HEK293 (cell line): ENCODE results near the gene RSPH3.
A peak's percentile ranks its signal among the peaks of the same experiment; 100 is the strongest.

Experiments
- CTCF ChIP-seq: fragments of 450-650 bp; formaldehyde crosslinking; IDR thresholded peaks from 2 replicates; pipeline ENCODE4 v1.5.1; 2016; ENCODE audit warnings: missing biosample characterization, missing genetic modification characterization
- GLI4 ChIP-seq: fragments of 450-650 bp; formaldehyde crosslinking; IDR thresholded peaks from 2 replicates; pipeline ENCODE4 v1.5.1; 2016; ENCODE audit warnings: missing biosample characterization, missing genetic modification characterization
- GLIS1 ChIP-seq: fragments of 450-650 bp; formaldehyde crosslinking; IDR thresholded peaks from 2 replicates; pipeline ENCODE4 v1.5.1; 2016; ENCODE audit warnings: missing biosample characterization, missing genetic modification characterization
- KLF8 ChIP-seq: fragments of 450-650 bp; formaldehyde crosslinking; IDR thresholded peaks from 2 replicates; pipeline ENCODE4 v1.5.1; 2016; ENCODE audit warnings: missing biosample characterization, missing genetic modification characterization
- OSR2 ChIP-seq: fragments of 450-650 bp; formaldehyde crosslinking; IDR thresholded peaks from 2 replicates; pipeline ENCODE4 v1.5.1; 2016; ENCODE audit warnings: missing biosample characterization, missing genetic modification characterization
- PBX3 ChIP-seq: sonication (generic); formaldehyde crosslinking; IDR thresholded peaks from 2 replicates; pipeline ENCODE4 v1.8.1; 2022; ENCODE audit warnings: mild to moderate bottlenecking, moderate library complexity, missing genetic modification reagents
- PRDM1 ChIP-seq: fragments of 450-650 bp; formaldehyde crosslinking; IDR thresholded peaks from 2 replicates; pipeline ENCODE4; 2016; ENCODE audit warnings: missing biosample characterization, missing genetic modification characterization
- SALL2 ChIP-seq: fragments of 450-650 bp; formaldehyde crosslinking; IDR thresholded peaks from 2 replicates; pipeline ENCODE4 v1.5.0; 2017; ENCODE audit warnings: missing biosample characterization, mild to moderate bottlenecking, missing genetic modification characterization, borderline replicate concordance
- SP3 ChIP-seq: fragments of 450-650 bp; formaldehyde crosslinking; IDR thresholded peaks from 2 replicates; pipeline ENCODE4 v1.5.1; 2016; ENCODE audit warnings: missing biosample characterization, missing genetic modification characterization
- TRIM28 ChIP-seq: IDR thresholded peaks from 2 replicates; pipeline ENCODE4 v1.6.1; 2011; ENCODE audit warnings: low read length, control low read depth, borderline replicate concordance
- ZBTB1 ChIP-seq: fragments of 450-650 bp; formaldehyde crosslinking; IDR thresholded peaks from 2 replicates; pipeline ENCODE4 v1.5.1; 2016; ENCODE audit warnings: missing biosample characterization, missing genetic modification characterization
- ZBTB20 ChIP-seq: fragments of 450-650 bp; formaldehyde crosslinking; IDR thresholded peaks from 2 replicates; pipeline ENCODE4 v1.5.1; 2016; ENCODE audit warnings: missing biosample characterization, missing genetic modification characterization
- ZBTB21 ChIP-seq: fragments of 450-650 bp; formaldehyde crosslinking; IDR thresholded peaks from 2 replicates; pipeline ENCODE4 v1.5.1; 2017; ENCODE audit warnings: missing biosample characterization, missing genetic modification characterization
- ZEB2 ChIP-seq: fragments of 450-650 bp; formaldehyde crosslinking; IDR thresholded peaks from 2 replicates; pipeline ENCODE4 v1.5.1; 2016; ENCODE audit warnings: missing biosample characterization, missing genetic modification characterization
- ZNF10 ChIP-seq: fragments of 450-650 bp; formaldehyde crosslinking; IDR thresholded peaks from 2 replicates; pipeline ENCODE4 v1.5.1; 2017; ENCODE audit warnings: missing biosample characterization, missing genetic modification characterization
- ZNF114 ChIP-seq: fragments of 450-650 bp; formaldehyde crosslinking; IDR thresholded peaks from 2 replicates; pipeline ENCODE4 v1.5.0; 2017; ENCODE audit warnings: missing biosample characterization, missing genetic modification characterization
- ZNF140 ChIP-seq: fragments of 450-650 bp; formaldehyde crosslinking; IDR thresholded peaks from 2 replicates; pipeline ENCODE4 v1.5.1; 2016; ENCODE audit warnings: missing biosample characterization, missing genetic modification characterization
- ZNF155 ChIP-seq: fragments of 450-650 bp; formaldehyde crosslinking; IDR thresholded peaks from 2 replicates; pipeline ENCODE4 v1.5.1; 2016; ENCODE audit warnings: missing biosample characterization, missing genetic modification characterization
- ZNF2 ChIP-seq: fragments of 450-650 bp; formaldehyde crosslinking; IDR thresholded peaks from 2 replicates; pipeline ENCODE4 v1.5.1; 2016; ENCODE audit warnings: missing biosample characterization, missing genetic modification characterization
- ZNF350 ChIP-seq: fragments of 450-650 bp; formaldehyde crosslinking; IDR thresholded peaks from 2 replicates; pipeline ENCODE4 v1.5.0; 2017; ENCODE audit warnings: missing biosample characterization, mild to moderate bottlenecking, missing genetic modification characterization
- ZNF423 ChIP-seq: fragments of 450-650 bp; formaldehyde crosslinking; IDR thresholded peaks from 2 replicates; pipeline ENCODE4 v1.5.1; 2016; ENCODE audit warnings: missing biosample characterization, missing genetic modification characterization
- ZNF544 ChIP-seq: fragments of 450-650 bp; formaldehyde crosslinking; IDR thresholded peaks from 2 replicates; pipeline ENCODE4 v1.5.0; 2017; ENCODE audit warnings: missing biosample characterization, missing genetic modification characterization
- ZNF585B ChIP-seq: fragments of 450-650 bp; formaldehyde crosslinking; IDR thresholded peaks from 2 replicates; pipeline ENCODE4 v1.5.1; 2016; ENCODE audit warnings: missing biosample characterization, missing genetic modification characterization
- ZNF629 ChIP-seq: fragments of 450-650 bp; formaldehyde crosslinking; IDR thresholded peaks from 2 replicates; pipeline ENCODE4 v1.5.1; 2017; ENCODE audit warnings: missing biosample characterization, missing genetic modification characterization
- ZNF658 ChIP-seq: fragments of 450-650 bp; formaldehyde crosslinking; IDR thresholded peaks from 2 replicates; pipeline ENCODE4; 2016; ENCODE audit warnings: missing biosample characterization, missing genetic modification characterization
- ZNF670 ChIP-seq: fragments of 450-650 bp; formaldehyde crosslinking; IDR thresholded peaks from 2 replicates; pipeline ENCODE4 v1.5.1; 2016; ENCODE audit warnings: missing biosample characterization, missing genetic modification characterization, low read depth
- ZNF747 ChIP-seq: fragments of 450-650 bp; formaldehyde crosslinking; IDR thresholded peaks from 2 replicates; pipeline ENCODE4 v1.5.1; 2016; ENCODE audit warnings: missing biosample characterization, missing genetic modification characterization
- ZNF777 ChIP-seq: fragments of 450-650 bp; formaldehyde crosslinking; IDR thresholded peaks from 2 replicates; pipeline ENCODE4 v1.5.1; 2017; ENCODE audit warnings: missing biosample characterization, missing genetic modification characterization, borderline replicate concordance
- ZNF837 ChIP-seq: fragments of 450-650 bp; formaldehyde crosslinking; IDR thresholded peaks from 2 replicates; pipeline ENCODE4 v1.5.1; 2016; ENCODE audit warnings: missing biosample characterization, missing genetic modification characterization
- ZSCAN23 ChIP-seq: fragments of 450-650 bp; formaldehyde crosslinking; IDR thresholded peaks from 2 replicates; pipeline ENCODE4 v1.5.1; 2016; ENCODE audit warnings: missing biosample characterization, missing genetic modification characterization
- ZSCAN30 ChIP-seq: fragments of 450-650 bp; IDR thresholded peaks from 2 replicates; pipeline ENCODE4 v1.5.1; 2018; ENCODE audit warnings: missing biosample characterization, mild to moderate bottlenecking, missing genetic modification characterization, moderate library complexity
- TF ChIP-seq, protein P1 (sequence below): fragments of 450-650 bp; formaldehyde crosslinking; IDR thresholded peaks from 2 replicates; pipeline ENCODE4 v1.5.1; 2016; ENCODE audit warnings: missing biosample characterization, missing genetic modification characterization
- TF ChIP-seq, protein P2 (sequence below): fragments of 450-650 bp; formaldehyde crosslinking; IDR thresholded peaks from 2 replicates; pipeline ENCODE4 v1.5.1; 2017; ENCODE audit warnings: missing biosample characterization, missing genetic modification characterization
- TF ChIP-seq, protein P3 (sequence below): fragments of 450-650 bp; formaldehyde crosslinking; IDR thresholded peaks from 2 replicates; pipeline ENCODE4 v1.5.1; 2017; ENCODE audit warnings: missing biosample characterization, missing genetic modification characterization

The RSPH3 gene

DNA sequence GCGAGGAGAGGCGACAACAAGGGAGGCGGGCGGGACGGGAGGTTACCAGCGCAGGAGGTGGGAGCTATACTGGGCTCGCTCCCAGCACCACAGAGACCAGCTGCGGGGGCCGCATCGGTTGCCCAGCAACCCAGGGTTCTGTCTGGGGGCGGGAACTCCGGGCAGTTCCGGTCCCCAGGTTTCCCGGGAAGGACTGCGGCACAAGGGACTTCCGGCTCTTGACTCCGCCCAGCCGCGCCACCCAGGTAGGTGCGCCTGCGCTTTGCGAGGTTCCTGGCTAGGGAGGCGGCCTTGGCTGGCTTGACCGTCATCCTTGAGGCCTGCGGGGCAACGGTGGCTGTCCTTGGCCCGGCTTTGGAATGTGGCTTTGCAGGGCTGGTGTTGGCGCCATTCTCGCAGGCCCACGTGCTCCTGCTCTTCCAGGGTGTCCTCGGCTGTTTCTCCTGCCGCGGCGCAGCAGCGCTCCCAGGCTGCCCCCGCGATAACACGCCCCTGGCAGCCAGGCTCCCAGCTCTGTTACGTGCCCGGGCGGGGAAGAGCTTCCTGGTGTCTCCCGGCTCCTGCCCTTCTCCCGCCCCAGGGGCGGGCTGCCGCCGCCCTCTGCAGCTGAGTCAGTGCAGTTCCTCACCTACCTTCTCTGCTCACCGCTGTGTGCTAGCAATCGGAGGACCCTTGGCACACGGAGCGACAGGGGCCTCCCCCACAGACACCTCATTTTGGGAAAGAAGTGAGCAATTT lies at the start of gene RSPH3 (continued):
- TF ChIP-seq OSR2 (peak; percentile 80), ZNF423 (tag by site-specific recombination) (peak; percentile 51), SALL2 (no peak), CTCF (peak; percentile 84), KLF8 (peak; percentile 99), ZBTB20 (tag by site-specific recombination) (peak; percentile 92), TRIM28 (peak; percentile 68; the same call in 1 of the 2 replicates), ZNF10 (0 out of 2 replicates have a peak, but pooled peaks have one; percentile 14), ZNF350 (tag by site-specific recombination) (no peak), ZSCAN23 (peak; percentile 86; the same call in 1 of the 2 replicates), ZNF777 (tag by site-specific recombination) (no peak), ZBTB21 (no peak), ZNF629 (peak; percentile 87), PRDM1 (no peak), ZNF658 (tag by site-specific recombination) (no peak), GLIS1 (peak; percentile 72), PBX3 (CRISPR knock-in tag) (peak; percentile 94), ZNF140 (tag by site-specific recombination) (no peak), ZBTB1 (tag by site-specific recombination) (no peak), ZEB2 (tag by site-specific recombination) (peak; percentile 96), ZNF837 (no peak), SP3 (tag by site-specific recombination) (peak; percentile 91), ZNF155 (no peak), ZNF747 (no peak), ZNF585B (tag by site-specific recombination) (no peak), ZNF2 (tag by site-specific recombination) (peak; percentile 94), ZNF544 (tag by site-specific recombination) (no peak), ZNF670 (tag by site-specific recombination) (no peak), ZSCAN30 (peak; percentile 97), ZNF114 (tag by site-specific recombination) (no peak), GLI4 (tag by site-specific recombination) (0 out of 2 replicates have a peak, but pooled peaks have one; percentile 67)
- TF ChIP-seq, protein P1, sequence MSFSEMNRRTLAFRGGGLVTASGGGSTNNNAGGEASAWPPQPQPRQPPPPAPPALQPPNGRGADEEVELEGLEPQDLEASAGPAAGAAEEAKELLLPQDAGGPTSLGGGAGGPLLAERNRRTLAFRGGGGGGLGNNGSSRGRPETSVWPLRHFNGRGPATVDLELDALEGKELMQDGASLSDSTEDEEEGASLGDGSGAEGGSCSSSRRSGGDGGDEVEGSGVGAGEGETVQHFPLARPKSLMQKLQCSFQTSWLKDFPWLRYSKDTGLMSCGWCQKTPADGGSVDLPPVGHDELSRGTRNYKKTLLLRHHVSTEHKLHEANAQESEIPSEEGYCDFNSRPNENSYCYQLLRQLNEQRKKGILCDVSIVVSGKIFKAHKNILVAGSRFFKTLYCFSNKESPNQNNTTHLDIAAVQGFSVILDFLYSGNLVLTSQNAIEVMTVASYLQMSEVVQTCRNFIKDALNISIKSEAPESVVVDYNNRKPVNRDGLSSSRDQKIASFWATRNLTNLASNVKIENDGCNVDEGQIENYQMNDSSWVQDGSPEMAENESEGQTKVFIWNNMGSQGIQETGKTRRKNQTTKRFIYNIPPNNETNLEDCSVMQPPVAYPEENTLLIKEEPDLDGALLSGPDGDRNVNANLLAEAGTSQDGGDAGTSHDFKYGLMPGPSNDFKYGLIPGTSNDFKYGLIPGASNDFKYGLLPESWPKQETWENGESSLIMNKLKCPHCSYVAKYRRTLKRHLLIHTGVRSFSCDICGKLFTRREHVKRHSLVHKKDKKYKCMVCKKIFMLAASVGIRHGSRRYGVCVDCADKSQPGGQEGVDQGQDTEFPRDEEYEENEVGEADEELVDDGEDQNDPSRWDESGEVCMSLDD (tag by site-specific recombination), result peak; percentile 52; the same call in 1 of the 2 replicates
- TF ChIP-seq, protein P2, sequence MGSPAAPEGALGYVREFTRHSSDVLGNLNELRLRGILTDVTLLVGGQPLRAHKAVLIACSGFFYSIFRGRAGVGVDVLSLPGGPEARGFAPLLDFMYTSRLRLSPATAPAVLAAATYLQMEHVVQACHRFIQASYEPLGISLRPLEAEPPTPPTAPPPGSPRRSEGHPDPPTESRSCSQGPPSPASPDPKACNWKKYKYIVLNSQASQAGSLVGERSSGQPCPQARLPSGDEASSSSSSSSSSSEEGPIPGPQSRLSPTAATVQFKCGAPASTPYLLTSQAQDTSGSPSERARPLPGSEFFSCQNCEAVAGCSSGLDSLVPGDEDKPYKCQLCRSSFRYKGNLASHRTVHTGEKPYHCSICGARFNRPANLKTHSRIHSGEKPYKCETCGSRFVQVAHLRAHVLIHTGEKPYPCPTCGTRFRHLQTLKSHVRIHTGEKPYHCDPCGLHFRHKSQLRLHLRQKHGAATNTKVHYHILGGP (tag by site-specific recombination), result no peak
- TF ChIP-seq, protein P3, sequence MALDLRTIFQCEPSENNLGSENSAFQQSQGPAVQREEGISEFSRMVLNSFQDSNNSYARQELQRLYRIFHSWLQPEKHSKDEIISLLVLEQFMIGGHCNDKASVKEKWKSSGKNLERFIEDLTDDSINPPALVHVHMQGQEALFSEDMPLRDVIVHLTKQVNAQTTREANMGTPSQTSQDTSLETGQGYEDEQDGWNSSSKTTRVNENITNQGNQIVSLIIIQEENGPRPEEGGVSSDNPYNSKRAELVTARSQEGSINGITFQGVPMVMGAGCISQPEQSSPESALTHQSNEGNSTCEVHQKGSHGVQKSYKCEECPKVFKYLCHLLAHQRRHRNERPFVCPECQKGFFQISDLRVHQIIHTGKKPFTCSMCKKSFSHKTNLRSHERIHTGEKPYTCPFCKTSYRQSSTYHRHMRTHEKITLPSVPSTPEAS (tag by site-specific recombination), result peak; percentile 32; the same call in 1 of the 2 replicates
